HG02885 (cell line): ENCODE measurements around the gene GRIK1.
"Not testable (repeated sequence)": the region's sequence is repeated elsewhere in the genome, so short reads cannot be mapped to it uniquely, and the experiment has no call there.

ENCODE experiments used
- ATAC-seq: cut with Tn5 transposase; IDR thresholded peaks from one replicate; pipeline ENCODE4 v1.9.1; 2021; ENCODE audit warnings: mild to moderate bottlenecking; ENCODE audit not compliant: unreplicated experiment, poor library complexity

Gene GRIK1

DNA sequence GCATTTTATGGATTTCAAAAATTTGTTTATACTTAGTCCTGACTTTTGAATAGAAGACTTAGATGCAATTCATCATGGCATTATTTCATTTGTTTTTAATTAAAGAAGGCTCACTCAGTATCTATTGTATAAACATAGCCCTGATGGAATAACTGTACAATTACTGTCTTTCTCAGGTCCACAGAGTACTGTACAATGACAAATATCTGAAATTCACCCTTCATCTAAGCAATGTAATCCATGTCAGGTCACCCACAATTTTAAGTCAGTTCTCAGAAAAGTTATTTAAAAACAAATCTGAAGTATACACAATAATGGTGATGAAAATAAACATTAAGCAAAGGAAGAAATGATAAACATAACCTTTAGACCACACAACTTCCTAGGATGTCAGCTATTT lies 311.9 kb downstream of the GRIK1 start:
- ATAC-seq = no peak

DNA sequence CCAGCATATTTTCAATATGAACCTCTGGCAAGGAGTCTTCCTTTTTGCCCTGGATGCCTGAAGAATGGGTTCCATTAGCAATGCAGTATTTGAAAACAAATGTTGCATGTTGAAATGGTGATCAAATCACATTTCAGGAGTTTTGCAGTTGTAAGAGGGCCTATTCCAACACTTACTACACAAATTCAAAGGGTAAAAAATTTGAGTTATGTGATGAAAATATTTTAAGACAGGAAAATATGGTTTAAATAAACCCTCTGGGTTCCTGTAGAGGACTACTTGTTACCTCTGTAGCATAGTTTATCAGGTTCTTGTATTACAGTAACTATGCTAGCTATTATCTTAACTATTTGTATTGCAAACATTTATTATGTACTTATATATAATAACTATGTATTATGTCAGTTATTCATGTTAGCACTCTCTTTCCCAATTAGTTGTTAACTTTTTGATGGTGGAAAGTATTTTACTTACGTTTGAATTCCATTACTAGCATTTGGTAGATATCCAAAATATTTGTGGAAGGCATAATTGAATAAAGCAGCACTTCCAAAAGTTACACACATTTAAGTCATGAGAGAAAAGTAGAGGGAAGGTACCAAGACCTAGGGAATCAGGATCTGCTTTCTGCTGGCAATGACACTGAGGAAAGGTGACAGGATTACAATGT lies 312.9 kb downstream of the GRIK1 start:
- ATAC-seq = no peak

- no peak for ATAC-seq
These were observed 313.8 kb downstream of the GRIK1 start for GRCh38 chr21:29625990-29626389.

- ATAC-seq = no peak
These were observed 315.0 kb downstream of the GRIK1 start for GRCh38 chr21:29624776-29625175.

DNA sequence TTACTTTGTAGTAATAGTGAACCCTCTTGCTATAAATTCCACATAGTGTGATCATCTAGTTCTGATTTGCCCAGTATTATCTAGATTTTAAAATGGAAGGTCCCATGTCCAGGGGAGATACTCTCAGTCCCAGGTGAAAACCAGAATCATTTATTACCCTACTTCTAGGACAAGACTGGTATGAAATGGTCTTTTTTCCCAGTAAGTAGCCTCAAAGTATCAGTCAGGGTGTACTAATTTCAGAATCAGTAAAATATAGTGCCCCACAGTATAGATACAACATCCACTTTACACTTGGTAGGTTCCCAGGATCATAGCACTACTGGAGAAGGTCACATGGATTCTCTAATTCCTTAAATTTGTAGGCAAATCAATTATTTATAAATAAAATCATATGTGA lies 318.3 kb downstream of the GRIK1 start:
- no peak for ATAC-seq

DNA sequence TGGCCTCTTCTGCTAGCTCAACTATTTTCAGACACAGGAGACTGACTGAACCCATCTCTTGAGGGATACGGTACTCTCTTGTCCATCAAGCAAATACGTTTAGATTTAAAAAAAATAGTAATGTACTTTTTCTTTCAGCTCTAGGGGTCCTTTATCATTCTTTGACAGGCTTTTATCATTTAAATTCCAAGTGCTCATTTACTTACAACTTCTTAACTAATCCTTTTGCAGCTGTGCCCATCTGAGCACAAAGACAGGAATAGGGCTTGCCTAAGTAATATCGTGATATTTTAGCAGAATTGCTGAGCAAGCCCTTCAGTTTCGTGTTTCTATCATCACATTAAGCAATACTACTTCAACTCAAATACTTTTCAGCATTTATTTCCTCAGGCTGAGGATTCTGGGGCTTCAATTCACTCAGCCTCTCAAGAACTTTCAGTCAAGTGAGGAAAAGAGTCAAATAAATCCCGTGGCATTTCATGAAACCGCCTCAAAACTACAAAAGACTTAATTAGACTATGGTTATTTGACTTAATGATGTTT lies 323.5 kb downstream of the GRIK1 start:
- ATAC-seq = no peak

DNA sequence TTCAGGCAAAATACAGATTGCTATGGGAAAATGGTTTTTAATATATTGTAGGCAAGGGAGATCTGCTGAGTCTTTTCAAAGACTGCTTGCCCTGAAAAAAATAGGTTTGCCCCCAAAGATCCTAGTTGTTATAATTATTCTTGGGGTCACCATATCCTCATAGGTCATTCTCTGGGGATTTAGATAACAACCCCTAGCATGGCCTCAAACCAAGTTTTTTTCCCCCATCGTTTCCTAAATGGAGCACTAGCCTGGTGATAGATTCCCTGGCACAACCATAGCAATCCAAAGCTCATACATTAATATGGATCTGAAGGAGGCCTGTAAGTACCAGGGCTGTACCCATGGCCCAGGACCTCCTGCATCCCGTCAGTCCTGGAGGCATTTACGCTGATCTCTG lies 325.9 kb downstream of the GRIK1 start:
- no peak for ATAC-seq

DNA sequence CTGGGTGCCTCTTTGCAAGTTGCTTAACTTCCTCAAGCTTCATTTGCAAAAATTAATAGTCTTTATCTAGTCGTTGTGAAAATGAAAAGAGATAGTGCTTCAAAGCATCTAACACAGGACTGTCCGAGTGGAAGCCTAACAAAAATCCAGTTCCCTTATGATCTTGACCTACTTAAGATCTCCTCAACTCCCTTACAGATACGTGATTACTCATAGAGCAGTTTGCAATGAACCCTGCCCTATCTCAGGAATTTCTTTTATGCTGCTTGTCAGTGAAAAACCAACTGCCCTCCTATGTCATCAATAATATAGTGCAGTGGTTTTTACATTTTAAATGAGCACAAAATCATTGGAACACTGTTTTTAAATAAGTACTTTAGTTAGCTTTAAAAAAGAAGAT lies 326.8 kb downstream of the GRIK1 start:
- no peak for ATAC-seq

- ATAC-seq = no peak
These were observed 328.9 kb downstream of the GRIK1 start for GRCh38 chr21:29610779-29611360.

GRCh38 chr21:29606613-29607012 lies 333.2 kb downstream of the GRIK1 start:
- no peak for ATAC-seq

DNA sequence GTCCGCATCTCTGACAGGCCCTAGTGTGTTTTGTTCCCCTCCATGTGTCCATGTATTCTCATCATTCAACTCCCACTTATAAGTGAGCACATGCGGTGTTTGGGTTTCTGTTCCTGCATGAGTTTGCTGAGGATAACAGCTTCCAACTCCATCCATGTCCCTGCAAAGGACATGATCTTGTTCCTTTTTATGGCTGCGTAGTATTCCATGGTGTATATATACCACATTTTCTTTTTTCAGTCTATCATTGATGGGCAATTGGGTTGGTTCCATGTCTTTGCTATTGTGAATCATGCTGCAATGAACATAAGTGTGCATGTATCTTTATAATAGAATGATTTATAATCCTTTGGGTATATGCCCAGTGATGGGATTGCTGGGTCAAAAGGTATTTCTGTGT lies 334.6 kb downstream of the GRIK1 start:
- not testable (repeated sequence) for ATAC-seq

DNA sequence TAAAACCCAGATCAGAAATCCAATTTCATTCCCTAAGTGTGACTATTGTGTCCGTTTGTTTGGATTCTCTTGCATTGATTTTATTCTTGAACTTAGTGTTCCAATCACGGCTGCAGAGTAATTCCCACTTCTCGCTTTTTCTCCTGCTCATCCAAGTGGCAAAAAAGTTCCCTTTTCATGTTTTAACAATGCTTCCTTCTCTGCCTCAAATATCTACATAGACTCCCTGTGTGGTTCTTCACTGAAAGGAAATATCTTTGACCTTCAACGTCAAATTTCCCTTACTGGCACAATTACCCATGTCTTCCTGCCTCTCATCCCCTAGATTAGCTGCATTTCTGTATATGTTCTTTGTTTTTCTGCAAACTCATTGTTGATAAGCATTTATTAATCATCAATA lies 335.7 kb downstream of the GRIK1 start:
- no peak for ATAC-seq

- ATAC-seq = no peak
These were observed 338.7 kb downstream of the GRIK1 start for GRCh38 chr21:29601047-29601446.

DNA sequence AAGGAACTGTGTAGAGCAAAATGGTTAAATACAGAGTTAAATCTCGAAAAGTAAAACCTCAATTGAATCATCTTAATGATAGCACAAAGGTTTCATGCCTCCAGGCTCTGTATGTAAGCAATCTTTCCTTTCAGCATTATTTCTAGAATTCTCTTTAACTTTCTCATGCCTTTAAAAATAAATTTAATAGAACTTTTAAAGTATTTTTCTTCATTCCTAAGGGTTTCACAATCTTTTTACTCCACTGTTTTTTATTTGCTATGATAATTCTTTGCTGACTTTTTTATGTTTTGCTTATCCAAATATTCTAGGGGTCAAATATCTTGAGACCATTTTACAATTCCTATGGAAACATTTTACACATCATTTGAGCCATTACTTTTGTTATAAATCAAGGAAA lies 353.1 kb downstream of the GRIK1 start:
- no peak for ATAC-seq

- ATAC-seq = no peak
These were observed 354.3 kb downstream of the GRIK1 start for GRCh38 chr21:29585462-29585861.

DNA sequence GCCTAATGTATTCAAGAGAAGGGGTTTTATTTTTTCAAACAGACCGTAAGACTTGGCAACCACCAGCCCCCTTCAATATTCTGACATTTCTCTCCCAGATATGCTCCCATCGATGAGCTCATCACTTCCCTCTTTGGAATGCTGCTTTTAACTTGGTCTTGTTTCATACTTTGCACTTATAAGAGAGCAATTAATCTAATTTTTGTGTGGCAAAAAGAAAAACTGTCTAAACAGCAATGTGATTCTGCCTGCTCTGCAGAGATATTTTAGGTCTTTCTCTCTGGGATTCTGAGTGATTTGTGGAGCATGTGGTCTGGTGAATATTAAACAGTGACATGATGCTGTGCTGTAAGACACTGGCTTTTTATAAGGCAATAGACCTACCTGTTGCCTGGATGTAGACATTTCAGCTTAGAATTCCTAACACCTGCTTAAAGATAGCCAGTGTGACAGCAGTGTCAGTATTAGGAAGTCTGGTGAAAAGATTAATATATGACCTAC lies 356.3 kb downstream of the GRIK1 start:
- no peak for ATAC-seq

DNA sequence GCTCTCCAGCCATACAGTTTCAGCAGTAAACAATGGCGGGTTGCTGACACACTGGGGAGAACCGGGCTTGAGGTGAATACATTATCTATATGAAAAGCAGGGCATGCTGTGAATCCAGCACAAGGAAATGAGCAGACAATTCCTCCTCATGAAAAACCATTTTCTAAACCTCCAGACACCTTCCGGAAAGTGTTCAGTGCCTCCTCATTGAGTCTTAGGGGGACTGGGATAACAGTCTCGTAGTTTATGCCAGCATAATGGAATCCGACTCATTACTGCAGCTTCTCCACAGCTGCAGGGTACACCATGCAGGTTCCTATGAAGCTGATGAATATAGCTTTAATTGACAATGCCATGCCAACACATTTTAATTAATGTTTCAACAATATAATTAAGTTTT lies 356.9 kb downstream of the GRIK1 start:
- ATAC-seq = no peak

DNA sequence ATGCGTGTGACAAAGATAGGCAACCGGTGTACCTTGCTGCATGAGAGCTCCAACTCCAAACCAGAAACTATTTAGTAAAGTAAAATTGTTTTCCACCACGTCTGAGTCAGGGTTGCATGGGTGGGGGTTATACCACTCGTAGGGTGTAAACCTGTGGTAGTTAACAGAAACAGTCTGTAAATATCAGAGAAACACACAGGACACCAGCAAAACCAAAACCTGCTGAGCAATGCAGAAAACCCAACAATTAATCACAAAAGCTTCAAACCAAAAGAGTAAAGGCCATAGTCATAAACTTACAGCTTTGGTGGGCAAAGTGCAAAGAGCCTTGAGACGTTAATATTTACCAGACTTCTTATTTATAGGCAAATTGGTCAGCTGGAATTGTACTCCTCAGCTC lies 358.4 kb downstream of the GRIK1 start:
- no peak for ATAC-seq

DNA sequence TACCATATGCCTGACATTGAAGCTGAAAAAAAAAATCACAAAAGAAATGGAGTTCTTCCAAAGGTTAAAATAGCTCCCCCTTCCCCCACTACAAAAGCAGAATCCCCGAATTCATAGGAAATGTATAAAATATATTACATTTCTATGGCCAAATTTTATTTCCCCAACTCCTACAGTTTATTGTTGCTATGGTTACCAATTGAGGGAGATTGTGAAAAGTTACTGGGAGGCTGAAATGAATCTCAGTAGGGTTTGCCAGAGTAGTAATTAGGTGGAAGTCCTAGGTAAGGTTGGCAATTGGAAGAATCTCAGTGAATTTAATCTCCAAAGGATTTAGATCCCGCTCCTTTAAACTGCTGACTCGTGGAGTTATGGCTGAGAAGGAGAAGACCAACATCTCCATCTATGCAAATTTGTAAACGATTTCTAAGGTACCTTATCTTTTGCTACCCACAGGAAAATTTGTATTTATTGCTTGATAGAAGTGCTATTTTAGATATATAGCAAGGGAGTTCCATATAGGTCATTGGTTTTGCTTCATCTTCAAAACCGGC lies 359.0 kb downstream of the GRIK1 start:
- ATAC-seq = no peak

- no peak for ATAC-seq
These were observed 361.5 kb downstream of the GRIK1 start for GRCh38 chr21:29578306-29578705.

DNA sequence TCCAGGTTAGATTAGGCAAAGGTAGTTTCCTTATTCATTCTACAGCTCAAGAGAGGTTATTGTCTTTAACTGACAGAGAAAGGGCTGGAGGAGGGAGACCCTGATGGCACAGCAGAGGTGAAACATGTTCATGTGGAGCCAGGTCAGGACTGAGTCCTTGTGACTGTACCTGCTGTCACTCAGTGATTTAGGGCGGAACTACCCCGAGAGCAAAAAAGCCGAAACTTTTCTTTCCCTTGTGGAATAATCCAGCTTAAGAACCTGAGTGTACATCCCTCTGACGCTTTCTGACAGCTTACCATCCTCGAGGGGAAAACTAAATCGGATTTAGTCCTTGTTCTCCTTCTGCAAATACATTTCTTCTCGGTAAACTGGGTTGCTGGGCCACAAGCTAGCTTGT lies 367.8 kb downstream of the GRIK1 start:
- ATAC-seq = no peak
